SH-SY5Y (cell line): ENCODE data around the gene TBCCD1.

Experiments used
- GATA2 ChIP-seq: IDR thresholded peaks from 2 replicates; pipeline ENCODE4 v1.6.1; 2011; ENCODE audit warnings: mild to moderate bottlenecking, low read depth, low read length
- GATA3 ChIP-seq: IDR thresholded peaks from 2 replicates; pipeline ENCODE4 v1.6.1; 2011; ENCODE audit warnings: low read depth, mild to moderate bottlenecking, low read length, moderate library complexity

DNA sequence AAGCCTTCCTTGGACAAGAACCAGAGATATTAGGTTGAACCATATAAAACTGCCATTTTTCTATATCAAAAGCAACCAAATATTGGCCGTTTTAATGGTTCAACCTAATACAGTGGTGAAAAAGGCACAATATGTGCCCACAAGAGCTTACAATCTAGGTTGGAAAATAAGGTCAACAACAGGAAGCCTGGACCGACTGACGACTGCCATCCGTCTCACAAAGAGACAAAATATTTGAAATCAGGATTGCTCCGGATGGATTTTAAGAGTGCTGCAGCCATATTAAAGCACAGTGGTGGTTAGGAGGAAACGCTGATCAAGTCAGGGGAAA, 47.1 kb upstream of the TBCCD1 start:
- TF ChIP-seq GATA2 (no peak), GATA3 (no peak)
